Measurements from ENCODE around the gene KLF5.

Gene KLF5

DNA sequence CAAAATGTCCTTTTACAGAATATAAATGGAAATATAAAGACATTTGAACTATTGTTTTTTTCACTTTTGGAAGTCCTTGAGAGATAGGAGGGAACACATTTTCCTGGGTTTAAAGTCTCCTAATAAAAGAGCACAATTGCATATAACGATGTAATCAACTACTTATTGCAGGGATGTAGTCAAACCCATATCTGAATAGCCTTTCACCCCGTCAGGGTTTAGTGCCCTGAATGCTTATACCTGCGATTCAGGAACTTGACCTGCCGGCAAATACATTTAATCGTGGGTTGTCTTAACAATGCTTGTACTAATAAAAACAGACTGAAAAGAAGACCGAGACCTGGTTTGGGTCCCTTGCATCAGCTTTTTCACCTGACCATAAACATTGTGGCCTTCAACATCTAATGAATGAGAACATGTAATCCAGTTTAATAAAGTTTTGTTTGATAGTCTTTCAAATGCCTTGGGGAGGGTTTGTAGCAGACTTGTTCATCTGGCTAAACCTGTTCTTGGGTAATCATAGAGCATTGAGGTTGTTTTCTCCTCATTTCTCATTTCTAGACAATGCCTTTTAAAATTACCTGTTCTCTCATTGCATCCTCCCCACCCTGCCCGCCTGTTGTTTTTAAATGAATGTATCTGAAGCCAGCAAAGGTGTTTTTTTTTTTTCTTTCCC is 7.0 kb downstream of the KLF5 start:
- Histone ChIP-seq H3K4me3 (ENCODE audit: low read length in 2 of 2) (peak overlapping the region; percentile 40 to 90), H3K4me1 (ENCODE audit: control insufficient read depth in 2 of 2, insufficient read depth in 2 of 2, low read length in 2 of 2) (peaks cover 5 to 18% of the 10 kb centered on the region in 2 donors), H3K36me3 (ENCODE audit: control insufficient read depth in 2 of 2, insufficient read depth in 2 of 2, low read length in 2 of 2) (peaks cover 30 to 35% of the 10 kb centered on the region in 2 donors), H3K27me3 (ENCODE audit: control insufficient read depth in 2 of 2, insufficient read depth in 2 of 2, low read length in 2 of 2) (no peaks in the 10 kb centered on the region), H3K9me3 (ENCODE audit: control insufficient read depth in 2 of 2, low read length in 2 of 2) (no peaks in the 10 kb centered on the region), H3K27ac (ENCODE audit: low read depth in 2 of 2, low read length in 2 of 2) (peak overlapping the region; percentile 26 to 84), H3K9ac (ENCODE audit: low read depth in 1 of 2, low read length in 2 of 2) (peak overlapping the region in 1 of 2 donors; percentile 55)

DNA sequence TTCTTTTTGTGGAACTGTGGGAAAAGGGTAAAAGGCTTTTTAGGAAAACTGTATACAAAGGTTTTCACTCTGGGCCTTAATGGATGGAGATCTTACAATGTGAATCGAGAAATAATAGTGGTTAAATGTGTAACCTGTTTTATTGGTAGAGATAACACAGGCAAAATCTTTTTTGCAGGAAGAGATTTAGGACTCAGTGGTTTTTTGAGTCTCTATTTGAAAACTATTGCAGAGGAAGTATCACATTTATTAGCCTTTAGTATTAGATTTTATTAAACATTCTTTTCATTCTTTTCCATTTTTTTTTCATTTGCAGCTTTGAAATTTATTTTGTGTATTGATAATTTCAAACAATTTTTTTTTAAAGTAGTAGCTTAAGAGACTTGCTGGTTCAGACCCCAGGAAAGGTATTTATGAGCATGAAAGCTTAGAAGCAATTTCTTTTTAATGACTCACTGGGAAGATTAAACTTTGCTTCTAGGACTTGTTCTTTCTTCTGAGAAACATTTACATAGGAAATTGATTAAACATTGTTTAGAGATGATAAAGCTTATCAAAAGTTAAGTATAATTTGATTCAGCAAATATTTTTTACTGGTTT is 10.5 kb downstream of the KLF5 start:
- Histone ChIP-seq H3K9ac (ENCODE audit: low read depth in 1 of 2, low read length in 2 of 2) (peak overlapping the region in 1 of 2 donors; percentile 66), H3K27me3 (ENCODE audit: control insufficient read depth in 2 of 2, insufficient read depth in 2 of 2, low read length in 2 of 2) (no peaks in the 10 kb centered on the region), H3K36me3 (ENCODE audit: control insufficient read depth in 2 of 2, insufficient read depth in 2 of 2, low read length in 2 of 2) (peaks cover 11 to 25% of the 10 kb centered on the region in 2 donors), H3K4me1 (ENCODE audit: control insufficient read depth in 2 of 2, insufficient read depth in 2 of 2, low read length in 2 of 2) (peaks cover 19 to 40% of the 10 kb centered on the region in 2 donors), H3K4me3 (ENCODE audit: low read length in 2 of 2) (peak overlapping the region; percentile 7 to 63), H3K27ac (ENCODE audit: low read depth in 2 of 2, low read length in 2 of 2) (no peak overlapping the region), H3K9me3 (ENCODE audit: control insufficient read depth in 2 of 2, low read length in 2 of 2) (no peaks in the 10 kb centered on the region)

DNA sequence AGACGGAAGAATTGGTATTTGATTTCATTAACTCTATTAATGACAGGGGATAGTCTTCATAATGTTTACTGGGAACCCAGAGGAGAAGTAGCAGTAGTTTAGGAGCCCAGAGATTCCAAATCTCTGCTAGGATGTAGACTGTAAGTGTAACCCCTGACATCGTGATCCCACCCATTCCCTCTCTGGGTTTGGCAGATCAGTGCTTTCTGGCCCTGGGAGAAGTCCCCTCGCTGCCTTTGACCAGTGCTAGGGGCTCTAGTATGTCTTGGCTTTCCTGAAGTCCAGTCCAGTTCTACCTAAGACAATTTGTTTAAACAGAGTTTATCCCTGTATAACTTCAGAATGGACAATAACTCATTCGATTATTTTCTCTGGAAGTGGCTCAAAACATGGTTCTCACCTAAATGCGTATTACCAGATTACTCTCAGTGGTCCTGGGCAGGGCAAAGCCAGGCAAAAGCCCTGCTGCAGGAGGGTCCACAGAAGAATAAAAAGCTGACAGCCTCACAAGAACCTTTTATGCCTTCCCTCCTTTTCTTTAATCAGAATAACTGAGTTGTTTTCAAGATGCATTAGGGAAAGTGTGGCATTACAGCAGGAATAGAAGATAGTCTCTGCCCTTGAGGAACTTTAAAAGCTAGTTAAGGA is 11.8 kb downstream of the KLF5 start:
- peak overlapping the region; percentile 53 to 66 for H3K9ac ChIP-seq (ENCODE audit: low read depth in 1 of 2, low read length in 2 of 2)
- H3K4me3 ChIP-seq (ENCODE audit: low read length in 2 of 2), result peak overlapping the region; percentile 17 to 63
- peak overlapping the region; percentile 49 to 75 for H3K27ac ChIP-seq (ENCODE audit: low read depth in 2 of 2, low read length in 2 of 2)
- H3K9me3 ChIP-seq (ENCODE audit: control insufficient read depth in 2 of 2, low read length in 2 of 2), result no peaks in the 10 kb centered on the region
- H3K4me1 ChIP-seq (ENCODE audit: control insufficient read depth in 2 of 2, insufficient read depth in 2 of 2, low read length in 2 of 2), result peaks cover 25 to 52% of the 10 kb centered on the region in 2 donors
- peaks cover 13 to 29% of the 10 kb centered on the region in 2 donors for H3K36me3 ChIP-seq (ENCODE audit: control insufficient read depth in 2 of 2, insufficient read depth in 2 of 2, low read length in 2 of 2)
- H3K27me3 ChIP-seq (ENCODE audit: control insufficient read depth in 2 of 2, insufficient read depth in 2 of 2, low read length in 2 of 2), result no peaks in the 10 kb centered on the region

DNA sequence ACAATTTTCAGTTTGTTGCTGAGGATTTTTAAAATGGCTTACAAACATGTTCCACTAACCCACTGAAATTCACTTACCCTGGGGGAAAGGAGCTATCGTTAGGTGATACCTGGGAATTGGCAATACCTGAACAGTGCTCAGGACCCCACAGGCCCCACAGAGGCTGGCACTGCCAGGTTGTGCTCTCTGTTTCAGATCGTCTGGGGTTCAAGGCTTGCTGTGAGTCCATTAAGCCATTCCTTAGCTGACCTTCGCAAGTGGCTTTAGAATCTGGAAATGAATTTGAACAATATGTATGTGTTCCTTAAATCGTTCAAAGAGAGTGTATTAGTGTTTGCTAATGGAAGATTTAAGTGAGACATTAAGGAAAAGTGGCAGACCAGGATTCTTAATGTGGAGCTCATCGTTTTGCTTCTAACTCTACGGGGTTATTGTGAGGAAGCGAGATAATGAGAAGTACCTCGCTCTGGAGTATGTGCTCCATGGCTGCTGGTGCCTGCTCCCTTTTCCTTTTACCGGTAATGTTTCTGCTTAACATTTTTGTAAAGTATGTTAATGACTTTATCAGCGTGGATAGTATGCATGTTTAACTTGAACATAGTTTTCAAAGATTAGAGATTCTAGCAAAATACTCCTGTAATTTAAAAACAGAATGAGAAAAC is 13.6 kb downstream of the KLF5 start:
- H3K36me3 ChIP-seq (ENCODE audit: control insufficient read depth in 2 of 2, insufficient read depth in 2 of 2, low read length in 2 of 2), result peaks cover 25 to 37% of the 10 kb centered on the region in 2 donors
- peaks cover 27 to 52% of the 10 kb centered on the region in 2 donors for H3K4me1 ChIP-seq (ENCODE audit: control insufficient read depth in 2 of 2, insufficient read depth in 2 of 2, low read length in 2 of 2)
- H3K4me3 ChIP-seq (ENCODE audit: low read length in 2 of 2), result peak overlapping the region; percentile 41 to 63
- H3K9ac ChIP-seq (ENCODE audit: low read depth in 1 of 2, low read length in 2 of 2), result peak overlapping the region; percentile 34 to 66
- H3K9me3 ChIP-seq (ENCODE audit: control insufficient read depth in 2 of 2, low read length in 2 of 2), result no peaks in the 10 kb centered on the region
- H3K27ac ChIP-seq (ENCODE audit: low read depth in 2 of 2, low read length in 2 of 2), result peak overlapping the region; percentile 61 to 75
- H3K27me3 ChIP-seq (ENCODE audit: control insufficient read depth in 2 of 2, insufficient read depth in 2 of 2, low read length in 2 of 2), result no peaks in the 10 kb centered on the region

DNA sequence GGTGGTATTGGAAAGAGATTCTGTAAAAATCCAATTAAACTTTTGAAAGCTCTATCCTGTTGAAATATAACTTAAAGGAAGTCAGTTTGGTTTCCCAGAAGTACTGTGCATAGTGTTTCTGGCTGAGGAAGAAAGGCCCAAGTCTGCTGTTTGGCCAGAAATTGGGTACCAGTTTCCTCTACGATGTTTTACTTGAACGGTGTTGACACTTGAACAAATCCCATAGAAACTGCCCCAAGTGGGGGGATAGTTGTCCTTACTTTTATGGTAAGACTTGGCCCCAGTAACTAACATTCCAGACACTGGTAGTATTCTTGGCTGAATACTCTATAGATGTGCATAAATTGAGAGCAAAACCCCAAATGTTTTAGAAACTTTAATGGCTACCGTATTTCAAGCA is 14.2 kb downstream of the KLF5 start:
- Histone ChIP-seq H3K27ac (ENCODE audit: low read depth in 2 of 2, low read length in 2 of 2) (peak overlapping the region; percentile 61 to 75), H3K36me3 (ENCODE audit: control insufficient read depth in 2 of 2, insufficient read depth in 2 of 2, low read length in 2 of 2) (peaks cover 24 to 33% of the 10 kb centered on the region in 2 donors), H3K27me3 (ENCODE audit: control insufficient read depth in 2 of 2, insufficient read depth in 2 of 2, low read length in 2 of 2) (no peaks in the 10 kb centered on the region), H3K4me3 (ENCODE audit: low read length in 2 of 2) (peak overlapping the region in 1 of 2 donors; percentile 63), H3K9ac (ENCODE audit: low read depth in 1 of 2, low read length in 2 of 2) (peak overlapping the region in 1 of 2 donors; percentile 66), H3K9me3 (ENCODE audit: control insufficient read depth in 2 of 2, low read length in 2 of 2) (no peaks in the 10 kb centered on the region), H3K4me1 (ENCODE audit: control insufficient read depth in 2 of 2, insufficient read depth in 2 of 2, low read length in 2 of 2) (peaks cover 27 to 56% of the 10 kb centered on the region in 2 donors)

DNA sequence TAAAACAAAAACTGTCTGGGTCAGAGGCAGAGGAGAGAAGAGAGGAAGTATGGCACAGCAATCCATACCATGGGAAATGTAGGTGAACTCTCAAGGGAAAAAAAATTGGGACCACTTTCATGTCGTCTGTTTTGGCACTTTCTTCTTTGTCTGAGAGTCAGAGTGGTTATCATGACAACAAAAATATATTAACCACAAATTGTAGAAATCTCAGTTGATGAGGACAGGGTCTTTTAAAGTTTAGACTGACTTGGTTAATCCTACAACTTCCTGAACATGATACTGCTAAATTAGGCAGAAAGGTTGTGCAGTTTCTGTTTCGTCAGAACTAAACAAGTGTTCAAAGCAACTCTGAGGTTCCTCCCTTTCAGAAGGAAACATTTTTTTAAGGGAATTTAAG is 15.2 kb downstream of the KLF5 start:
- no peaks in the 10 kb centered on the region for H3K9me3 ChIP-seq (ENCODE audit: control insufficient read depth in 2 of 2, low read length in 2 of 2)
- H3K4me3 ChIP-seq (ENCODE audit: low read length in 2 of 2), result peak overlapping the region in 1 of 2 donors; percentile 14
- peaks cover 22 to 30% of the 10 kb centered on the region in 2 donors for H3K36me3 ChIP-seq (ENCODE audit: control insufficient read depth in 2 of 2, insufficient read depth in 2 of 2, low read length in 2 of 2)
- peaks cover 27 to 52% of the 10 kb centered on the region in 2 donors for H3K4me1 ChIP-seq (ENCODE audit: control insufficient read depth in 2 of 2, insufficient read depth in 2 of 2, low read length in 2 of 2)
- peak overlapping the region; percentile 58 to 78 for H3K27ac ChIP-seq (ENCODE audit: low read depth in 2 of 2, low read length in 2 of 2)
- H3K9ac ChIP-seq (ENCODE audit: low read depth in 1 of 2, low read length in 2 of 2), result peak overlapping the region; percentile 26 to 54
- no peaks in the 10 kb centered on the region for H3K27me3 ChIP-seq (ENCODE audit: control insufficient read depth in 2 of 2, insufficient read depth in 2 of 2, low read length in 2 of 2)

DNA sequence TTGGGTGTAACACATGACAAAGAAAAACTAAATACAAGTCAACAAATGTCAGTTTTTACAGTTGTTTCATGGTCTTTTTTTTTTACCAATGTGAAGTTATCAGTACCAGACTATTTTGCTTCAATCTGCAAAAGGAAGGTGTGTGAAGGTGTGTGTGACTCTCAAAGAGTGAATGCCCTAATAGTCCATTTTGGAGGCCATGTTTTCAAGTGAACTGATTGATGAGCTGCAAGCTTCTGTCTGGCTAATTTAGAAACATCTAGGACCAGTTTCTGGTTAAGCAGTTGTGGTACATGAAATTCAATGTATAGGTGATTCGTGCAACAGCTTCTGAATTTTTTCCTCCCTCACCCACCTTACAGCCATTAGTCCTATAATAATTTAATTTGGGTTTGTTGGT is 16.1 kb downstream of the KLF5 start:
- Histone ChIP-seq H3K27ac (ENCODE audit: low read depth in 2 of 2, low read length in 2 of 2) (peak overlapping the region in 1 of 2 donors; percentile 55), H3K36me3 (ENCODE audit: control insufficient read depth in 2 of 2, insufficient read depth in 2 of 2, low read length in 2 of 2) (peaks cover 22 to 30% of the 10 kb centered on the region in 2 donors), H3K9ac (ENCODE audit: low read depth in 1 of 2, low read length in 2 of 2) (no peak overlapping the region), H3K9me3 (ENCODE audit: control insufficient read depth in 2 of 2, low read length in 2 of 2) (no peaks in the 10 kb centered on the region), H3K27me3 (ENCODE audit: control insufficient read depth in 2 of 2, insufficient read depth in 2 of 2, low read length in 2 of 2) (no peaks in the 10 kb centered on the region), H3K4me3 (ENCODE audit: low read length in 2 of 2) (peak overlapping the region in 1 of 2 donors; percentile 14), H3K4me1 (ENCODE audit: control insufficient read depth in 2 of 2, insufficient read depth in 2 of 2, low read length in 2 of 2) (peaks cover 27 to 49% of the 10 kb centered on the region in 2 donors)

DNA sequence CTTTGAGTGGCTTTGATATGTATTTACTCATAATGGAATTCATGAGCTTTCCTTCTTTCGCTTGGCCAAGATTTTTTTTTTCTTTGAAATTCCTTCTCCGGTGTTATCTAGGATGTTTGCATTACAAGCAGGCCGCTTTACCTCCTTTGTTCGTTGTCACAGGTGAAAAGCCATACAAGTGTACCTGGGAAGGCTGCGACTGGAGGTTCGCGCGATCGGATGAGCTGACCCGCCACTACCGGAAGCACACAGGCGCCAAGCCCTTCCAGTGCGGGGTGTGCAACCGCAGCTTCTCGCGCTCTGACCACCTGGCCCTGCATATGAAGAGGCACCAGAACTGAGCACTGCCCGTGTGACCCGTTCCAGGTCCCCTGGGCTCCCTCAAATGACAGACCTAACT is 16.7 kb downstream of the KLF5 start:
- H3K4me1 ChIP-seq (ENCODE audit: control insufficient read depth in 2 of 2, insufficient read depth in 2 of 2, low read length in 2 of 2), result peaks cover 24 to 44% of the 10 kb centered on the region in 2 donors
- no peak overlapping the region for H3K4me3 ChIP-seq (ENCODE audit: low read length in 2 of 2)
- no peaks in the 10 kb centered on the region for H3K27me3 ChIP-seq (ENCODE audit: control insufficient read depth in 2 of 2, insufficient read depth in 2 of 2, low read length in 2 of 2)
- H3K9ac ChIP-seq (ENCODE audit: low read depth in 1 of 2, low read length in 2 of 2), result peak overlapping the region in 1 of 2 donors; percentile 17
- H3K9me3 ChIP-seq (ENCODE audit: control insufficient read depth in 2 of 2, low read length in 2 of 2), result no peaks in the 10 kb centered on the region
- H3K27ac ChIP-seq (ENCODE audit: low read depth in 2 of 2, low read length in 2 of 2), result peak overlapping the region; percentile 6 to 34
- peaks cover 19 to 30% of the 10 kb centered on the region in 2 donors for H3K36me3 ChIP-seq (ENCODE audit: control insufficient read depth in 2 of 2, insufficient read depth in 2 of 2, low read length in 2 of 2)

DNA sequence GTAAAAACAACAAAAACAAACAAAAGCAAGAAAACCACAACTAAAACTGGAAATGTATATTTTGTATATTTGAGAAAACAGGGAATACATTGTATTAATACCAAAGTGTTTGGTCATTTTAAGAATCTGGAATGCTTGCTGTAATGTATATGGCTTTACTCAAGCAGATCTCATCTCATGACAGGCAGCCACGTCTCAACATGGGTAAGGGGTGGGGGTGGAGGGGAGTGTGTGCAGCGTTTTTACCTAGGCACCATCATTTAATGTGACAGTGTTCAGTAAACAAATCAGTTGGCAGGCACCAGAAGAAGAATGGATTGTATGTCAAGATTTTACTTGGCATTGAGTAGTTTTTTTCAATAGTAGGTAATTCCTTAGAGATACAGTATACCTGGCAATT is 17.1 kb downstream of the KLF5 start:
- Histone ChIP-seq H3K4me1 (ENCODE audit: control insufficient read depth in 2 of 2, insufficient read depth in 2 of 2, low read length in 2 of 2) (peaks cover 20 to 39% of the 10 kb centered on the region in 2 donors), H3K9me3 (ENCODE audit: control insufficient read depth in 2 of 2, low read length in 2 of 2) (no peaks in the 10 kb centered on the region), H3K9ac (ENCODE audit: low read depth in 1 of 2, low read length in 2 of 2) (no peak overlapping the region), H3K27ac (ENCODE audit: low read depth in 2 of 2, low read length in 2 of 2) (peak overlapping the region; percentile 6 to 34), H3K27me3 (ENCODE audit: control insufficient read depth in 2 of 2, insufficient read depth in 2 of 2, low read length in 2 of 2) (no peaks in the 10 kb centered on the region), H3K4me3 (ENCODE audit: low read length in 2 of 2) (no peak overlapping the region), H3K36me3 (ENCODE audit: control insufficient read depth in 2 of 2, insufficient read depth in 2 of 2, low read length in 2 of 2) (peaks cover 15 to 27% of the 10 kb centered on the region in 2 donors)

All from mucosa of rectum (tissue), 2 donors.